Hindlimb muscle (tissue), 1 donor: ENCODE data around the gene PPP1R12C. TPM values are rescaled to one million over a fixed set of nuclear protein-coding genes. Genes with fewer than 3 reads are reported as not detected.
"Not testable (repeated sequence)": the region's sequence is repeated elsewhere in the genome, so short reads cannot be mapped to it uniquely, and the experiment has no call there.

Experiments used
- DNase-seq: peaks from one replicate; pipeline ENCODE4 v3.0.0-alpha.2; 2013
- polyA plus RNA-seq: library from polyadenylated mRNA; unstranded; fragments of 120-200 nt; gene quantifications from one replicate; pipeline ENCODE4 v1.2.1, GENCODE V29; 2013; ENCODE audit not compliant: insufficient read length

The PPP1R12C gene
- polyA plus RNA-seq, 1 donor, result 74.0 TPM

GRCh38 chr19:55071129-55071502, 46.3 kb downstream of the PPP1R12C start:
- no peak for DNase-seq

- DNase-seq, result no peak
Measured at GRCh38 chr19:55070466-55071128, 46.8 kb downstream of the PPP1R12C start.

GRCh38 chr19:55069865-55070197, 47.6 kb downstream of the PPP1R12C start:
- no peak for DNase-seq

GRCh38 chr19:55068950-55069864, 48.2 kb downstream of the PPP1R12C start:
- no peak for DNase-seq

DNA sequence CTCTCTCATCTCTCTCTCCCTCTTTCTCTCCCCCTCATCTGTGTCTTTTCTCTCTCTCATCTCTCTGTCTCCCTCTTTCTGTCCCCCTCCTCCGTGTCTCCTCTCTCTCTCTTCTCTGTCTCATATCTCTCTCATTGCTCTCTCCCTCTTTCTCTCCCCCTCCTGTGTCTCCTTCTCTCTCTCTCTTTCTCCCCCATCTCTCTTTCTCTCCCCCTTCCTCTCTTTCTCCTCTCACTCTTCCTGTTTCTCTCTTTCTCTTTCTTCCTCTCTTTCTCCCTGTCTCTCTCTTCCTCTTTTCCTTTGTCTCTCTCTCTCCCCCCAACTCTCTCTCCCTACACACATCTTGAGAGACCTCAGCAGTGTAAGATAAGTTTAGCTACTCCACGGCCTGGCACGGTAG, 49.6 kb downstream of the PPP1R12C start:
- DNase-seq, result no peak

DNA sequence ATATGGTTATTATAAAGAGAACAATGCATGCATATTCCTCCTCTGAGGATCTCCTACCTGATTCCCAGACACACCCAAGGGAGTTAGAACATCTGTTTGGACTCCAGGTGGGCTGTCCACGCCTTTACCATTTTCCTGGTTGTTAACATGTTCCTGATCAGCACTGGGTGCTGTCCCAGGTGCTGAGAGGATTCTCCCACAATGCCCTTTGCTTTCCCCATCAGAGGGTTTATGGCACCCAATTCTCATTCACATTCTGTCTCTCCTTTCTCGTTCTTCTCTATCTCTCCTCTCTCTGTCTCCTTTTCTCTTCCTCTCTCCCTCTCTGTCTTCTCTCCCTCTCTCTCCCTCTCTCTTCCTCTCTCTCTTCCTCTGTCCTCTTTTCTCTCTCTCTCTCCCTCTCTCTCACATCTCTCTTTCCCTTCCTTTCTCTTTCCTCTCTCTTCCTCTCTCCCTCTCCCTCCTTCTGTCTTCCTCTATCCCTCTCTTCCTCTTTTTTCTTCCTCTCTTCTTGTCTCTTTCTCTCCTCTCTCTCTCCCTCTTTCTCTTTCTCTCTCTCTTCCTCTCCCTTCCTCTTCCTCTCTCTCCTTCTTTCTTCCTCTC, 51.2 kb downstream of the PPP1R12C start:
- no peak for DNase-seq

DNA sequence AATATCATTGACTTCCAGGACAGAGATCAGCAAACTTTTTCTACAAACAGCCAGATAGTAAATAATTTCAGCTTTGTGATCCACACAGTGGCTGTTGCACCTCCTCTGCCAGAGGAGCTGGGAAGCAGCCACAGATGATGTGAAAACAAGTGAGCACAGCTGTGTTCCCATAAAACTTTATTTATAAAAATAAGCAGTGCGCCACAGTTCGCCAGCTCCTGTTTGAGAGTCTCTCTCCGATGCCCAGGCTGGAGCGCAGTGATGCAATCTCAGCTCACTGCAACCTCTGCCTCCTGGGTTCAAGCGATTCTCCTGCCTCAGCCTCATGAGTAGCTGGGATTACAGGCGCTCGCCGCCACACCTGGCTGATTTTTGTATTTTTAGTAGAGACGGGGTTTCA, 51.9 kb downstream of the PPP1R12C start:
- not testable (repeated sequence) for DNase-seq

DNA sequence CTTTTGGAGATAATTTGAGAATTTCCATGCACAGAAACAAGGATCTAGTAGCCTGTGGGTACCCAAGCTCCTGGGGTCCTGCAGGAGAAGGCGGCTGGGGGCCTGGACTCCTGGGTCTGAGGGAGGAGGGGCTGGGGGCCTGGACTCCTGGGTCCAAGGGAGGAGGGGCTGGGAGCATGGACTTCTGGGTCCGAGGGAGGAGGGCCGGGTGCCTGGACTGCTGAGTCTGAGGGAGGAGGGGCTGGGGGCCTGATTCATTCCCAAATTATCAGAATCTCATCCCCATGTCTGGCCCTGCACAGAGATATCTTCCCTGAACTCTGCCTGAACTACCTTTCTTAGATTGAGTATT, 54.0 kb downstream of the PPP1R12C start:
- DNase-seq, result no peak

DNA sequence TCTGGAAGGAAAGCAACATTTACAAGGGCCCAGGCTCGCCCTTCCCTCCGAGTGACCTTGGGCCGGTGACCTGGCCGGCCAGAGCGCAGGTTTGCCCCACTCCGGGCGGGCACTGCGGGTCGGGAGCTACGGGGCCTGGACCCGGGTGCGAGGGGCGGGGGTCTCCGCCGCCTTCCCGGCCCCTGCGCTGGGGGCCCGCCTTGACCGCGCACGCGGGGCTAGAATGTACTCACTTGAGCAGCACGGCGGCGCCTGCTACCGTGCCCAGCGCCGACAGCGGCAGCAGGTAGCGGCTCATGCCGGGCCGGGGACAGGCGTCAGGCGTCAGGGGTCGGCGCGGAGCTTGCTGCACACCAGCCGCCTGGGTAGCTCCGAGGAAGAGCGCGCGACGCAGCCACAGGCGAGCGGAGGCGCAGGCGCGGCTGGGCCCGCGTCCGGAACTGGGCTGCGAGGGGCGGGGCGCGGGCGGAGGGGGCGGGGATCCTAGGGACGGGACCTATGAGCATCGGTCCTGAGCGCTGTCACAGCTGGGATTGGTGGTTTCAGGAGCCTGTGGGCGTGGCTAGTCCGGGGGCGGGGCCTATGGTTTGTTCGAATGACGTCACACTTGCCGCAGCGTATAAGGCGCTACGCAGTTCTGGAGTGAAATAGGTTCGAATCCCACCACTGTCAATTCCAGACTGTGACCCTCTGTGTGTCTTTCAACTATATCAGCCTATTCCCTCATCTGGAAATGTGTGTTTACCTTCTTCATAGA, 54.5 kb downstream of the PPP1R12C start, which contains the start of gene RDH13:
RDH13 (minus strand) TSS at position 414 of the 757 bp plus-strand sequence; CDS start at position 298, 116 bp downstream.
- DNase-seq, result peak; percentile 89

DNA sequence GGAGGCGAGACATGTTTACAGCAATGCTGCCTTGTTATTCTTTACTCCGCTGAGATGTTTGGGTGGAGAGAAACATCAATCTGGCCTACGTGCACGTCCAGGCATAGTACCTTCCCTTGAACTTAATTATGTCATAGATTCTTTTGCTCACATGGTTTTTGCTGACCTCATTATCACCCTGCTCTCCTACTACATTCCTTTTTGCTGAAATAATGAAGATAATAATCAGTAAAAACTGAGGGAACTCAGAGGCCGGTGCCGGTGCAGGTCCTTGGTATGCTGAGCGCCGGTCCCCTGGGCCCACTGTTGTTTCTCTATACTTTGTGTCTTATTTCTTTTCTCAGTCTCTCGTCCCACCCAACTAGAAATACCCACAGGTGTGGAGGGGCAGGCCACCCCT, 57.1 kb downstream of the PPP1R12C start:
- DNase-seq, result not testable (repeated sequence)

DNA sequence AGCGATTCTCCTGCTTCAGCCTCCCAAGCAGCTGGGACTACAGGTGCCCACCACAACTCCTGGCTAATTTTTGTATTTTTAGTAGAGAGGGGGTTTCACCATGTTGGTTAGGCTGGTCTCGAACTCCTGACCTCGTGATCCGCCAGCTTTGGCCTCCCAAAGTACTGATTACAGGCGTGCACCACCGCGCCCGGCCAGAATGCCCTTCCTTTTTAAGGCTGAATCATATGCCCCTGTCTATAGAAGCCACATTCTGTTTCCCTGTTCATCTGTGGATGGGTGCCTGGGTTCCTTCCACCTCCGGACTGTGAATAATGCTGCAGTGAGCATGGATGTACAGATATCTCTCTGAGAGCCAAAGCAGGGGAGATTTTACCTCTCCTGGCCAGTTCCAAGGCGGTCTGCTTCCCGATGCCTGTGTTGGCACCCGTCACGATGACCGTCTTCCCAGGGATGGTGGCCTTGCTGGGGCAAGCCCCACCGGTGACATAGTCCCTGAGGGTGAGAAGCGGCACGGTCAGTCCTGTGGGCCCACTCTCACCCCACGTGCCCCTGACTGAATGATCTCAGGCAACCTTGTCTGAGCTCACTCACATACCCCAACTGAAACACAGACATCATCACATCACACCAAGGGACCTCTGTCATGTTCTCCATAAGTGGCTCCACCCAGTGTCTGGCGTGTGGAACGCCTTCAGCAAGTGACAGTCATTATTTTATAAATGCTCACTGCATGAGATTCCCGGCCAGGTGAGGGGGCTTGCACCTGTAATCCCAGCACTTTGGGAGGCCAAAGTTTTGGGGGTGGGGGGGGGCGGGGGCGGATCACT, 58.4 kb downstream of the PPP1R12C start:
- no peak for DNase-seq

GRCh38 chr19:55056827-55057226, 60.6 kb downstream of the PPP1R12C start:
- no peak for DNase-seq

DNA sequence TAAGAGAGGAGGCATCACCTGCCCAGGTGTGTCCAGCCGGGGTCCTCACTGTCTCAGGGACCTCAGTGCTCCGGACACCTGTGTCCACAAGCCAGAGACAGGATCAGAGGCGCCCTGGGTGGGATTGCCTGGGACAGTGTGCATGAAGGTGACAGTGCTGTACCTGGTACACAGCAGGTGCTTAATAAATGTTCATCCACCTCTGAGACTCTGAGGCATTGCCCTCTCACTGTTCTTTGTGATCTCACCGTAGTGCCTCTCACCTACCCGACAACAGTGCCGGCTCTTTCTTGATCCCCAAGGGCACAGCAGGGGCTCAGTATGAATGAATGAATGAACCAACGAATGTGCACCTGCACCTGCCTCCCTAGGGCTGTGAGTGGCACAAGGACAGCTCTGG, 63.7 kb downstream of the PPP1R12C start:
- DNase-seq, result no peak

DNA sequence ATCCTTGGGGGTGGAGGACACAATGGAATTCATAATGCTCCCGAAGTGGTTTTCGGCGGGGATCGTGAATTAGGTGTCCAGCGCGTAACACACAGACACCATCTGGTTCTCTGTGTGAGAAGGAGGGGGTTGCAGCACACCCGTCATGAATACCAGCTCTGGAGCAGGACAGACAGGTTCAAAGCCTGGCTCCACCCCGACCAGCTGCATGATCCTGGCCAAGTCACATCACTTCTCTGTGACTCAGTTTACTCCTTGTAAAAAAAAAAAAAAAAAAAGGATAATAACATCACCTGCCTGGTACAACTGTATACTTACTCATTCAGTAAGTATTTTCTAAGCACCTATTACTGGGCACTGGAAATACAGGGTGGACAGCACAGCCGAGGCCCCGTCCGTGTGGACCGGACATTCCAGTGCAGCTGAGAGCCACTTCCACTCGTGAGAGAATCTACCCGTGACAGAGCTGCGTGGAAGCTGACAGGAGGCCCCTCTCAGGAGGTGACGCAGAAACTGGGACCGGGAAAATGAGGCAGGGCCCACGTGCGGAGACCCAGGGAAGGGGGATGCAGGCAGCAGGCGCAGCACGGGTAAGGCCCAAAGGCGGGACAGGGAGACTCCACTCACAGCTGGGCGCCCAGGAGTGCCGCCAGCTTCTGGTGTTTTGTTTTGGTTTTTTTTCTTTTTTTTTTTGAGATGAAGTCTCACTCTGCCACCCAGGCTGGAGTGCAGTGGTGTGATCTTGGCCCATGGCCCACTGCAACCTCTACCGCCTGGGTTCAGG, 66.5 kb downstream of the PPP1R12C start:
- DNase-seq, result no peak

DNA sequence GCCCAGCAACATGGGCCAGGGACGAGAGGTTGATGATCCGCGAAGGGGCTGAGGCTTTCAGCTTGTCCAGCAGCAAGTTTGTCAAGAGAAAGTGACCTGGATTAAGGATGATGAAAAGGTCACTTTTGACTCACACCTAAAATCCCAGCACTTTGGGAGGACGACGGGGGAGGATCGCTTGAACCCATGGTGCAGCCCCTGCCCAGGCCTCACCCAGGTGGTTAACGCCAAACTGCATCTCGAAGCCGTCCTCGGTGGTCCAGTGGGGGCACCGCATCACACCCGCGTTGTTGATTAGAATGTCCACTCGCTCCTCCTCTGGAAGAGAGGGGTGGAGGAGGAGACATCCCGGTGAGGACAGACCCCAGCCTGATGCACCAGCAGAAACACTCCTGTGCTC, 69.0 kb downstream of the PPP1R12C start:
- DNase-seq, result no peak

- DNase-seq, result no peak
Measured at GRCh38 chr19:55047951-55048350, 69.5 kb downstream of the PPP1R12C start.

DNA sequence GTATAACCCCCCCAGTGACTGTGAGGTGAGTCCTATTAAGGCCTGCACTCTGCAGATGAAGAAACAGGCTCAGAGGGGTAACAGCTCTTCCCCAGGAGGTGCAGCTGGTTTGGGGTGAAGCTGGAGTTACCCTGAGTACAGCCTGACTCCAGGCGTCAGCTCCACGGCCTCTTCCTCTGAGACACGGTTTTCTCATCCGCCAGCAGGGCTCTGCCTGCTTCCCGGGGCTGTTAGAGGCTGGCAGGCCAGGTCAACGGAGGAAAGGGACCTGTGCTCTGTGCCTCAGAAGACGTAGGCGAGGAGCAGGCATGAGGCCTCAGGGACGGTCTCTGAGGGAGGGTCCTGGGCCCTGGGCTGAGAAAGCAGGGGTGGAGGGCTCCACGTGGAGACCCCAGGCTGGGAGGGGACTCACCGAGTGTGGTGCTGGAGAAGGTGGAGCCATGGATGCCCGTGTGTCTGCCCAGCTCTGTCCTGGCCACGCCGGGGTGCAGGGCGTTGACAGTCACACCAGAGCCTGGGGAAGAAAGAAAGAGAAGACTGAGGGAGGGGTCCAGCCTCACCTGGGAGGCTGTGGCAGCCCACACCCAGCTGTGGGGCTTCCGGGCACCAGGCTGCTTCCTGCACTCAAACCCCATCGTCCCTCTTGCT, 70.3 kb downstream of the PPP1R12C start:
- DNase-seq, result no peak

DNA sequence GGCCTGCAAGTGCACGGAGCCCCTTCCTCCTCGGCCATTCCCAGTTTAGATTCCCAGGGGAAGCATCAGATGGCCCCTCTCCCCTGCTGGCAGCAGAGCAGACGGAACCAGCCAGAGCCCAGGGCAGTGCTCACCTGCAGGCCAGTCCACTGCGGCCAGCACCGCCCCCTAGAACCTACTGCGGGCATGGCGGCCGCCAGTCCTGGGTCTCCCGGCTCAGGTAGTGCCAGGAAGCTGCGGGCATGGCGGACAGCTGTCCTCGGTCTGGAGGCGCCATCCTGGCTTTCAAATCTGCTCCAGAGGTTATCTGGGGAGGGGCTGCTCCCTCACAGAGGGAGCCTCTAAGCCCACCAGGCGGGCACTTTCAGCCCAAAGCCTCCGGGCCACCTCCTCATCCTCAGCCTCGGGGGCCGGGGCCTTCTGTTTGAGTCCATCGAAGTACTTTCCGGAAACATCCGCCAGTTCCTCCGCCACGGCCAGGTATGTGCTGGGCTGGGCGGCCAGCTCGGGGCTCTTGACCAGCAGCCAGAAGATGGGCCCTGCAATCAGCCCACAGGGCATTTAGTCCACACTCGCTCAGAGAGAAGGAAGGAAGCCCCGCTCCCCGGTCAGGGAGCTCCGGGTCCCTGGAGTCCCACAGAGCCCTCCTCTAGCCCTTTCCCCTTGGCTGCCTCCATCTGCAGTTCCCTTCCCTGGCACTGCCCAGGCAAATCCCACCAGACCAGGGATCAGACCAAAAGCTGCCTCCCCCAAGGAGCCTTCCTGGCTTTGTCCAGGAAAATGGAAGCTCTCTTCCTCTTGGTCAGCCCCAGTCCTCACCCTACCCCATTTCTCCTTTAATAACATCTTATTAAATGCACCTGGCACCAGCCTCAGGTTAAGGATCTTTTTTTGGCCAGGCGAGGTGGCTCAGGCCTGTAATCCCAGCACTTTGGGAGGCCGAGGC, 72.4 kb downstream of the PPP1R12C start:
- DNase-seq, result no peak

- DNase-seq, result no peak
Measured at GRCh38 chr19:55044286-55044685, 73.2 kb downstream of the PPP1R12C start.
